GM19438 (cell line): Measurements from ENCODE around the gene MFRP.

Experiments
- ATAC-seq: cut with Tn5 transposase; IDR thresholded peaks from one replicate; pipeline ENCODE4 v1.9.1; 2021; ENCODE audit warnings: low read depth; ENCODE audit not compliant: unreplicated experiment

The MFRP gene

GRCh38 chr11:119298726-119299125, 47.8 kb downstream of the MFRP start:
- ATAC-seq: no peak

GRCh38 chr11:119297938-119298337, 48.6 kb downstream of the MFRP start:
- ATAC-seq: no peak

- no peak for ATAC-seq
These were observed 51.3 kb downstream of the MFRP start for GRCh38 chr11:119295178-119295577.

- no peak for ATAC-seq
These were observed 53.0 kb downstream of the MFRP start for GRCh38 chr11:119293461-119293860.

- ATAC-seq: no peak
These were observed 55.5 kb downstream of the MFRP start for GRCh38 chr11:119290894-119291497.
